Smooth muscle cell of the coronary artery (primary cell): ENCODE data around the gene COL4A1. TPM values are rescaled to one million over a fixed set of nuclear protein-coding genes. Genes with fewer than 3 reads are reported as not detected.

Experiments used
- total RNA-seq: library from RNA; depleted of rRNA; stranded (reverse); fragments of >200 nt; gene quantifications from 2 replicates; pipeline ENCODE4 v1.2.3, GENCODE V29; 2014; ENCODE audit warnings: low replicate concordance

Gene COL4A1
- 119 and 1,711 TPM in 2 replicates for total RNA-seq

DNA sequence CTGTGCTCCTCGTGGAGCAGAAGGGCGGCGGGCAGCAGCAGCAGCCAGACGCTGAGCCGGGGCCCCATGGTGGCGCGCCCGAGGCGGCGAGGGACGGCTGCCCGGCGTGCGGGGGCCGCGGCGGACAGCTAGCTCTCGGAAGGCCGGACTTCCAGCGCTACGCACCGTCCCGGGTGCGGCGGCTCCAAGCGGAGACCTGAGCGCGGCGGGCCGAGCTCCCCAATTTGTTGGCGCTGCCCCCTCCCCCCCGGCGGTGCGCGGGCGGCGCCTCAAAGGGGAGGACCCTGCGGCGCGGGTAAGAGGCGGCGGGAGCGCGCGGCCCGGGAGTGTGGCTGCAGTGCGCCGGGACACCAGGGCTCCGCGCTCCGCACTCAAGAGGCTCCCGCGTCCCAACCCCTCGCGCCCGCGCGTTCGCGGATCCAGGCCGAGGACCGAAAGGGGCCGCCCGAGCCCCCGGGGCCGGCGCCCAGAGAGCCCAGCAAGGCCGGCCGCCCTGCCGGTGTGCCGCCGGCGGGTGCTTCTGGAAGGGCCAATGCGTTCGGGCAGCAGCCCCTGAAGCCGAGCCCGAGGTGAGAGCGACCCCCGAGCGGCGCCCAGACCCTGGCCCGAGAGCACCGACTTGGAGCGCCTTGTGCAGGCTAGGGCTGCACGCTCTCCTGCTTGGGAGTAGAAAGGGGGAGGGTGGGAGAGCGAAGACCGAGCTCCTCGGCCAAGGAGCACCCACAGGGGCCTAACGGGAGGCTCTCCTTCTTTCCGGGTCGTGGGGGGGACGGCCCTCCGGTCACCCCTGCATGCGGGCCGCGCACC, at the start of gene COL4A1, which contains the start of gene COL4A2:
Gene COL4A1 (minus strand): TSS at position 198 of the 807 bp plus-strand sequence. CDS start 130 bp downstream, at position 68.
Gene COL4A2 (plus strand): TSS at position 325 of the 807 bp plus-strand sequence. CDS start 620 bp downstream, outside the sequence.

Other genes starting within 250 kb of the COL4A1 start
- 336 and 1,402 TPM in 2 replicates for gene COL4A2, start 127 bp upstream of the COL4A1 start, total RNA-seq